Measurements from ENCODE around the gene PRDM16. TPM values are rescaled to one million over a fixed set of nuclear protein-coding genes. Genes with fewer than 3 reads are reported as not detected.

PRDM16 gene
- polyA plus RNA-seq, 1 donor (not counting 4 experiments of a cell fraction or from before 2014, with no cell fraction given) = 0.05 TPM

DNA sequence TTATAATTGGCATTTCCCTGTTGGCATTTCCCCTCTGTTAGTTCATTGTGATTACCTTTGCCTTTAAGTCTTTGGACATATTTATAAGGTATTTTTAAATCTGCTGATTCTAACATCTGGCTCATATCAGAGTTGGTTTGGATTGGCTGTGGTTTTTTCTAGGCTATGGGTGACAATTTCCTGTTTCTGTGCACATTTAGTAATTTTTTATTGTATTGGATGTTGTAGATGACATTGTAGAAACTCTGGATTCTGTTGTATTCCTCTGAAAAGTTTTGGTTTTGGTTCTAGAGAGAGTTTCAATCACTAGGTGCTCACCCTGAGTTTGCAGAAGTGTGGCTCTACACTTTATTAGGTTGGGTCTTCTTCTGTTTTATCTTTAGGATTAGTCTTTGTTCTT lies 275.4 kb downstream of the PRDM16 start:
- no peak for TF ChIP-seq EZH2 (IDR thresholded peaks at IDR 0.05; ENCODE audit: low read length)
- TF ChIP-seq, protein P1, sequence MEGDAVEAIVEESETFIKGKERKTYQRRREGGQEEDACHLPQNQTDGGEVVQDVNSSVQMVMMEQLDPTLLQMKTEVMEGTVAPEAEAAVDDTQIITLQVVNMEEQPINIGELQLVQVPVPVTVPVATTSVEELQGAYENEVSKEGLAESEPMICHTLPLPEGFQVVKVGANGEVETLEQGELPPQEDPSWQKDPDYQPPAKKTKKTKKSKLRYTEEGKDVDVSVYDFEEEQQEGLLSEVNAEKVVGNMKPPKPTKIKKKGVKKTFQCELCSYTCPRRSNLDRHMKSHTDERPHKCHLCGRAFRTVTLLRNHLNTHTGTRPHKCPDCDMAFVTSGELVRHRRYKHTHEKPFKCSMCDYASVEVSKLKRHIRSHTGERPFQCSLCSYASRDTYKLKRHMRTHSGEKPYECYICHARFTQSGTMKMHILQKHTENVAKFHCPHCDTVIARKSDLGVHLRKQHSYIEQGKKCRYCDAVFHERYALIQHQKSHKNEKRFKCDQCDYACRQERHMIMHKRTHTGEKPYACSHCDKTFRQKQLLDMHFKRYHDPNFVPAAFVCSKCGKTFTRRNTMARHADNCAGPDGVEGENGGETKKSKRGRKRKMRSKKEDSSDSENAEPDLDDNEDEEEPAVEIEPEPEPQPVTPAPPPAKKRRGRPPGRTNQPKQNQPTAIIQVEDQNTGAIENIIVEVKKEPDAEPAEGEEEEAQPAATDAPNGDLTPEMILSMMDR (optimal IDR thresholded peaks at IDR 0.05 in 1 of 3, IDR thresholded peaks at IDR 0.05 in 1 of 3, conservative IDR thresholded peaks at IDR 0.05 in 1 of 3; ENCODE audit: extremely low read depth in 1 of 3, insufficient read depth in 2 of 3, low read length in 3 of 3) = no peak
- no peaks in the 10 kb centered on the region for H3K79me2 ChIP-seq (ENCODE audit: control insufficient read depth, insufficient read depth, low read length)
- dilution Hi-C loops (cut with MboI; ENCODE audit: extremely low pct_ligation_motif_present, low sequenced_read_pairs) = no loop called here
- no peak overlapping the region for H3K9ac ChIP-seq (ENCODE audit: control insufficient read depth, extremely low read depth, insufficient read depth, low read length)
- no peaks in the 10 kb centered on the region for H4K20me1 ChIP-seq (ENCODE audit: control insufficient read depth, extremely low read depth, insufficient read depth, low read length)
- no peak overlapping the region for H3K4me2 ChIP-seq (ENCODE audit: control insufficient read depth, extremely low read depth, insufficient read depth, low read depth, low read length)
- no peak overlapping the region for H3K27ac ChIP-seq (ENCODE audit: control insufficient read depth, insufficient read depth, low read length)
- no peak overlapping the region for H2AFZ ChIP-seq (ENCODE audit: control insufficient read depth, low read length)
- H3K9me3 ChIP-seq (ENCODE audit: control insufficient read depth, low read depth, low read length) = peaks cover 6% of the 10 kb centered on the region
- DNase-seq (ENCODE audit: low read depth, low spot score) (no peak), FAIRE-seq (no peak)
- no peaks in the 10 kb centered on the region for H3K9me1 ChIP-seq (ENCODE audit: control insufficient read depth, extremely low read depth, insufficient read depth, low read length)
- H3K27me3 ChIP-seq (ENCODE audit: control insufficient read depth, extremely low read depth, insufficient read depth, low read length) = no peaks in the 10 kb centered on the region
- no peaks in the 10 kb centered on the region for H3K4me1 ChIP-seq (ENCODE audit: control insufficient read depth, extremely low read depth, insufficient read depth, low read length)
- H3K4me3 ChIP-seq (ENCODE audit: control insufficient read depth in 2 of 3, extremely low read depth in 1 of 3, insufficient read depth in 2 of 3, low read depth in 1 of 3, low read length in 3 of 3) = no peak overlapping the region
- H3K36me3 ChIP-seq (ENCODE audit: control insufficient read depth in 2 of 2, extremely low read depth in 1 of 2, insufficient read depth in 2 of 2, low read length in 2 of 2) = no peaks in the 10 kb centered on the region

DNA sequence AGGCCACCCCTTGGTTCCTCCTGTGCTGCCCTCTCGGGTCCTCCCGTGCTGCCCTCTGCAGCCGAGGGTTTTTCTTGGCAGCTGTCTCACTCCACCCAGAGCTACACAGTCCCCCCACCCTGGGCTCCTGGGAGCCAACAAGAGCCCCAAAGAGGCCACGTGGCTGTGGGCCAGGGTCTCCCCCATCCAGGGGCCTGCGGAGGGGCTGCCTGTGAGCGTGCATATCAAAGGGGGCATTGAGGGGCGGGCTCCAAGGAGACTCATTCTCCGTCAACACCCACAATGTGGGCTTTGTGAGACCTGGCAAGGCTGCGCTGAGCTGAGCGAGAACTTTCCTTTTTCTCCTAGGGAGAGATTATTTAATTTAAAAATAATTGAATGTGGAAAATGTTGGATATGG lies 276.8 kb downstream of the PRDM16 start:
- Histone ChIP-seq H3K27me3 (ENCODE audit: control insufficient read depth, extremely low read depth, insufficient read depth, low read length) (no peaks in the 10 kb centered on the region), H3K4me1 (ENCODE audit: control insufficient read depth, extremely low read depth, insufficient read depth, low read length) (no peaks in the 10 kb centered on the region), H3K79me2 (ENCODE audit: control insufficient read depth, insufficient read depth, low read length) (no peaks in the 10 kb centered on the region), H3K9me3 (ENCODE audit: control insufficient read depth, low read depth, low read length) (peaks cover 5% of the 10 kb centered on the region), H3K9me1 (ENCODE audit: control insufficient read depth, extremely low read depth, insufficient read depth, low read length) (no peaks in the 10 kb centered on the region), H3K9ac (ENCODE audit: control insufficient read depth, extremely low read depth, insufficient read depth, low read length) (no peak overlapping the region), H3K4me2 (ENCODE audit: control insufficient read depth, extremely low read depth, insufficient read depth, low read depth, low read length) (no peak overlapping the region), H4K20me1 (ENCODE audit: control insufficient read depth, extremely low read depth, insufficient read depth, low read length) (no peaks in the 10 kb centered on the region), H3K27ac (ENCODE audit: control insufficient read depth, insufficient read depth, low read length) (no peak overlapping the region), H3K36me3 (ENCODE audit: control insufficient read depth in 2 of 2, extremely low read depth in 1 of 2, insufficient read depth in 2 of 2, low read length in 2 of 2) (no peaks in the 10 kb centered on the region), H3K4me3 (ENCODE audit: control insufficient read depth in 2 of 3, extremely low read depth in 1 of 3, insufficient read depth in 2 of 3, low read depth in 1 of 3, low read length in 3 of 3) (no peak overlapping the region), H2AFZ (ENCODE audit: control insufficient read depth, low read length) (no peak overlapping the region)
- FAIRE-seq (no peak), DNase-seq (ENCODE audit: low read depth, low spot score) (no peak)
- dilution Hi-C loops (cut with MboI; ENCODE audit: extremely low pct_ligation_motif_present, low sequenced_read_pairs) = no loop called here
- TF ChIP-seq EZH2 (IDR thresholded peaks at IDR 0.05; ENCODE audit: low read length) = no peak
- TF ChIP-seq, protein P1 (optimal IDR thresholded peaks at IDR 0.05 in 1 of 3, IDR thresholded peaks at IDR 0.05 in 1 of 3, conservative IDR thresholded peaks at IDR 0.05 in 1 of 3; ENCODE audit: extremely low read depth in 1 of 3, insufficient read depth in 2 of 3, low read length in 3 of 3) = no peak
